MG63 (cell line): Measurements from ENCODE around the gene TRIM16. TPM values are rescaled to one million over a fixed set of nuclear protein-coding genes. Genes with fewer than 3 reads are reported as not detected.
"Not testable (repeated sequence)": the region's sequence is repeated elsewhere in the genome, so short reads cannot be mapped to it uniquely, and the experiment has no call there.

Source experiments
- DNase-seq: peaks from one replicate; pipeline ENCODE4 v3.0.0-alpha.2; 2020
- H3K27me3 ChIP-seq: fragments of 250-450 bp; sonication (Bioruptor Pico); 2 replicates; pipeline ENCODE4 v1.5.1; 2020; ENCODE audit warnings: mild to moderate bottlenecking, moderate library complexity
- H3K36me3 ChIP-seq: fragments of 250-450 bp; sonication (Bioruptor Pico); 2 replicates; pipeline ENCODE4 v1.5.1; 2020; ENCODE audit warnings: mild to moderate bottlenecking, moderate library complexity
- H3K4me3 ChIP-seq: fragments of 250-450 bp; sonication (Bioruptor Pico); 2 replicates; pipeline ENCODE4 v1.5.1; 2020; ENCODE audit warnings: mild to moderate bottlenecking, moderate library complexity
- H3K9me3 ChIP-seq: fragments of 250-450 bp; sonication (Bioruptor Pico); 2 replicates; pipeline ENCODE4 v1.5.1; 2020; ENCODE audit warnings: mild to moderate bottlenecking, moderate library complexity
- total RNA-seq: library from RNA; depleted of rRNA; stranded (reverse); fragments of >200 nt; shearing (Covaris generic); gene quantifications from 2 replicates; pipeline ENCODE4 v1.2.3, GENCODE V29; 2014; ENCODE audit warnings: low replicate concordance; rRNA removed

TRIM16 gene
- total RNA-seq, 1 experiment from 2014 or later = 32.4 TPM

GRCh38 chr17:15581462-15581861 lies 102.6 kb downstream of the TRIM16 start:
- not testable (repeated sequence) for DNase-seq, H3K36me3 ChIP-seq, H3K4me3 ChIP-seq, H3K27me3 ChIP-seq, H3K9me3 ChIP-seq

Other genes starting within 250 kb of the TRIM16 start
- gene CDRT4, start 216.7 kb downstream of the TRIM16 start, total RNA-seq = 2.9 TPM in 1 of 2 replicates, not detected in the other
- gene TVP23C, start 120.8 kb downstream of the TRIM16 start, total RNA-seq = 5.7 and 8.8 TPM in 2 replicates
- gene FBXW10B, start 64.6 kb downstream of the TRIM16 start, total RNA-seq = 0.59 TPM in 1 of 2 replicates, not detected in the other
- 7.2 and 10.4 TPM in 2 replicates for gene ZNF286A, start 15.4 kb upstream of the TRIM16 start, total RNA-seq
- gene TBC1D26, start 48.0 kb upstream of the TRIM16 start, total RNA-seq = not detected in 2 replicates